ENCODE measurements around the gene ADAM19. TPM values are rescaled to one million over a fixed set of nuclear protein-coding genes. Genes with fewer than 3 reads are reported as not detected.

ADAM19 gene
- total and polyA plus RNA-seq, 4 donors = 3.1 to 17.6 (median 12.9) TPM

- ATAC-seq (ENCODE audit: insufficient read depth, low FRiP score) (no peak), DNase-seq (peak in 1 of 3 donors; percentile 0)
- Histone ChIP-seq H3K4me3 (no peak overlapping the region), H3K9me3 (ENCODE audit: control insufficient read depth in 4 of 4, insufficient read depth in 3 of 4, low read length in 3 of 4) (no peaks in the 10 kb centered on the region), H3K27me3 (ENCODE audit: control insufficient read depth in 3 of 3, insufficient read depth in 3 of 3, low read length in 2 of 3) (no peaks in the 10 kb centered on the region), H3K27ac (ENCODE audit: low read depth in 1 of 2, low read length in 1 of 2) (peak overlapping the region in 1 of 2 donors; percentile 73), H3K9ac (ENCODE audit: insufficient read depth in 1 of 2, low read length in 2 of 2) (no peak overlapping the region), H3K4me1 (ENCODE audit: control insufficient read depth in 5 of 5, insufficient read depth in 5 of 5, low read length in 5 of 5) (peaks cover 0 to 52% (median 21%) of the 10 kb centered on the region in 5 donors), H3K36me3 (ENCODE audit: control insufficient read depth in 4 of 4, insufficient read depth in 4 of 4, low read length in 4 of 4) (no peaks in the 10 kb centered on the region)
- WGBS, 2 donors = 63 to 69% methylated on average over 7 of the region's 7 CpGs
- TF ChIP-seq, protein P1, sequence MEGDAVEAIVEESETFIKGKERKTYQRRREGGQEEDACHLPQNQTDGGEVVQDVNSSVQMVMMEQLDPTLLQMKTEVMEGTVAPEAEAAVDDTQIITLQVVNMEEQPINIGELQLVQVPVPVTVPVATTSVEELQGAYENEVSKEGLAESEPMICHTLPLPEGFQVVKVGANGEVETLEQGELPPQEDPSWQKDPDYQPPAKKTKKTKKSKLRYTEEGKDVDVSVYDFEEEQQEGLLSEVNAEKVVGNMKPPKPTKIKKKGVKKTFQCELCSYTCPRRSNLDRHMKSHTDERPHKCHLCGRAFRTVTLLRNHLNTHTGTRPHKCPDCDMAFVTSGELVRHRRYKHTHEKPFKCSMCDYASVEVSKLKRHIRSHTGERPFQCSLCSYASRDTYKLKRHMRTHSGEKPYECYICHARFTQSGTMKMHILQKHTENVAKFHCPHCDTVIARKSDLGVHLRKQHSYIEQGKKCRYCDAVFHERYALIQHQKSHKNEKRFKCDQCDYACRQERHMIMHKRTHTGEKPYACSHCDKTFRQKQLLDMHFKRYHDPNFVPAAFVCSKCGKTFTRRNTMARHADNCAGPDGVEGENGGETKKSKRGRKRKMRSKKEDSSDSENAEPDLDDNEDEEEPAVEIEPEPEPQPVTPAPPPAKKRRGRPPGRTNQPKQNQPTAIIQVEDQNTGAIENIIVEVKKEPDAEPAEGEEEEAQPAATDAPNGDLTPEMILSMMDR (IDR thresholded peaks at IDR 0.05; ENCODE audit: control extremely low read depth, extremely low read depth) = no peak
Measured at GRCh38 chr5:157544623-157544989, 31.0 kb downstream of the ADAM19 start.

DNA sequence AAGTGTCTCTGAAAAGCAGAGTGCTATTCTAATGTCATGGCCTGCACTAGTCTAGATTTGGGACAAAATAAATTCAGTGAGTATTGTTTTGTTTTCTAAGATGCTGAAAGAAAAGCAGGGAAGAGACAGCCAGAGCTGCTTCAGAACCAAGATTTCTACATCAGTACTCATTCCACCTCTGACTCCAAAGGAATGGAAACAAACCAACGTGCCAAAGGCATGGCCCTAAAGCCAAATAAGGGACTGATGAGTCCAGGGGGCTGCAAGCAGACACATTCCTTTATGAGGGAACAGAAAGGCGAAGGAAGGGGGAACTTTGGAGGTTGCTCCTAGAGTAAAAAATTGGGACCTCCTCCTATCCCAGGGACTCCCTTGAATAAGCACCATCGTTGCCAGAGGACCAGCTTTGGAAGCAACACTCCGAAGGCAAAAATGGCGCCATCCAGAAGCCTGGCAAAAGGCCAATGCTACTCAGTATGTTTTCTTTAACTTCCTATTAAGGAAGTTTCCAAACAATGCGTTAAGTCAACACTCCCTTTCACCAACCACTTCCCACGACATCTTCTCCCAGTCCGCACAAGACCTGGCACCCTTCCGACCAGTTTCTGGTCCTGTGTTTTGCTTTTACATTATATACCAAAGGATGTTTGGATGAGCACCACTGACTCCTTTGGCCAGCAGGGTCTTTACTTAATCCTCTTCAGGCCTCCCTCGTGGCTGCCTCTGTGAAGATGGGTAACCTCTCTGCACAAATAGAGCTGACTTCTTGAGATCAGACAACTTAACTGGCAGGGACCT, 31.6 kb downstream of the ADAM19 start:
- TF ChIP-seq, protein P1 (IDR thresholded peaks at IDR 0.05; ENCODE audit: control extremely low read depth, extremely low read depth) = no peak
- Histone ChIP-seq H3K9ac (ENCODE audit: insufficient read depth in 1 of 2, low read length in 2 of 2) (no peak overlapping the region), H3K27ac (ENCODE audit: low read depth in 1 of 2, low read length in 1 of 2) (peak overlapping the region in 1 of 2 donors; percentile 73), H3K4me3 (no peak overlapping the region), H3K27me3 (ENCODE audit: control insufficient read depth in 3 of 3, insufficient read depth in 3 of 3, low read length in 2 of 3) (no peaks in the 10 kb centered on the region), H3K9me3 (ENCODE audit: control insufficient read depth in 4 of 4, insufficient read depth in 3 of 4, low read length in 3 of 4) (no peaks in the 10 kb centered on the region), H3K36me3 (ENCODE audit: control insufficient read depth in 4 of 4, insufficient read depth in 4 of 4, low read length in 4 of 4) (no peaks in the 10 kb centered on the region), H3K4me1 (ENCODE audit: control insufficient read depth in 5 of 5, insufficient read depth in 5 of 5, low read length in 5 of 5) (peaks cover 0 to 51% (median 21%) of the 10 kb centered on the region in 5 donors)
- 33 to 38% methylated on average over 10 of the region's 10 CpGs for WGBS, 2 donors
- DNase-seq = peak; percentile 42 to 74 (median 63)
- ATAC-seq (ENCODE audit: insufficient read depth, low FRiP score) = no peak

GRCh38 chr5:157542282-157543000, 33.1 kb downstream of the ADAM19 start:
- TF ChIP-seq, protein P1 (IDR thresholded peaks at IDR 0.05; ENCODE audit: control extremely low read depth, extremely low read depth) = no peak
- Histone ChIP-seq H3K27me3 (ENCODE audit: control insufficient read depth in 3 of 3, insufficient read depth in 3 of 3, low read length in 2 of 3) (no peaks in the 10 kb centered on the region), H3K4me3 (no peak overlapping the region), H3K27ac (ENCODE audit: low read depth in 1 of 2, low read length in 1 of 2) (no peak overlapping the region), H3K9ac (ENCODE audit: insufficient read depth in 1 of 2, low read length in 2 of 2) (no peak overlapping the region), H3K36me3 (ENCODE audit: control insufficient read depth in 4 of 4, insufficient read depth in 4 of 4, low read length in 4 of 4) (peaks cover 0 to 3% (median 0%) of the 10 kb centered on the region in 4 donors), H3K9me3 (ENCODE audit: control insufficient read depth in 4 of 4, insufficient read depth in 3 of 4, low read length in 3 of 4) (no peaks in the 10 kb centered on the region), H3K4me1 (ENCODE audit: control insufficient read depth in 5 of 5, insufficient read depth in 5 of 5, low read length in 5 of 5) (peaks cover 0 to 40% (median 21%) of the 10 kb centered on the region in 5 donors)
- WGBS, 2 donors = 93 to 95% methylated on average over 14 of the region's 14 CpGs
- DNase-seq = peak in 1 of 3 donors; percentile 8
- ATAC-seq (ENCODE audit: insufficient read depth, low FRiP score) = no peak
